Measurements from ENCODE around the gene JADE2. TPM values are rescaled to one million over a fixed set of nuclear protein-coding genes. Genes with fewer than 3 reads are reported as not detected.

JADE2 gene
- total RNA-seq, 1 experiment from 2014 or later = 39.9 TPM

DNA sequence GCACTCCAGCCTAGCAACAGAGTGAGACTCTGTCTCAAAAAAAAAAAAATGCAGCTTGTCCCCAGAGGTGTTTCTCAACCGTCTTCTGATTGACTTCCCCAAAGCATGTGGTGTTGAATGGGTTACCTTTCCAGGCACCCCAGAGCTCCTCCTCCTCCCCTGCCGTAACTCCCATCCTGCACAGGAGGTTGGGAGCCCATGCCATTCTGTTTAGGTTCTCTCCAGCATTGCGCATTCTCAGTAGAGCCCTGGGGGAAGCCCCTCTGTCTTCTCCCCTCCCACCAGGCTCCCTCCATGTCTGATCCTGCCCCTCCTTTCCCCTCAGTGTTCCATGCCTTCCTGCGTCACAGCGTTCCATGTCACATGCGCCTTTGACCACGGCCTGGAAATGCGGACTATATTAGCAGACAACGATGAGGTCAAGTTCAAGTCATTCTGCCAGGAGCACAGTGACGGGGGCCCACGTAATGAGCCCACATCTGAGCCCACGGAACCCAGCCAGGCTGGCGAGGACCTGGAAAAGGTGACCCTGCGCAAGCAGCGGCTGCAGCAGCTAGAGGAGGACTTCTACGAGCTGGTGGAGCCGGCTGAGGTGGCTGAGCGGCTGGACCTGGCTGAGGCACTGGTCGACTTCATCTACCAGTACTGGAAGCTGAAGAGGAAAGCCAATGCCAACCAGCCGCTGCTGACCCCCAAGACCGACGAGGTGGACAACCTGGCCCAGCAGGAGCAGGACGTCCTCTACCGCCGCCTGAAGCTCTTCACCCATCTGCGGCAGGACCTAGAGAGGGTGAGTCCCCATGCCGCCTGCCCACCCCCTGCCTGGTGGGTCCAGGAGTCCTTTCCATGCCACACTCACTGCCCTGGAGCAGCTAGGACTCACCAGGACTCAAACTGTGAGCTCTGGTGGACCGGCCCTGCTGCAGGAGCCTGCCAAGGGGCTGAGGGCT is 40.6 kb downstream of the JADE2 start:
- intact Hi-C loops (cut with micrococcal nuclease) = no loop called here
- H3K79me2 ChIP-seq (ENCODE audit: insufficient read depth, low read length) = no peaks in the 10 kb centered on the region
- no peaks in the 10 kb centered on the region for H3K9me3 ChIP-seq (ENCODE audit: control insufficient read depth in 1 of 2, insufficient read depth in 1 of 2, low read depth in 1 of 2, low read length in 2 of 2)
- H3K9ac ChIP-seq (ENCODE audit: low read length) = no peak overlapping the region
- DNase-seq (ENCODE audit: low read depth, low spot score) (no peak), ATAC-seq (no peak)
- ChIA-PET POLR2A (no interaction called here), CTCF (no interaction called here), RAD21 (ENCODE audit: low non-redundant PET in 1 of 2, low total read pairs in 2 of 2, uncharacterized antibody in 2 of 2, unreplicated experiment in 2 of 2) (no interaction called here)
- TF ChIP-seq EZH2phosphoT487 (IDR thresholded peaks at IDR 0.05; ENCODE audit: borderline replicate concordance) = no peak
- no peak for TF ChIP-seq POLR2A (IDR thresholded peaks at IDR 0.05; ENCODE audit: borderline replicate concordance, extremely low read depth, insufficient read depth, insufficient read length)
- TF ChIP-seq ZNF274 (IDR thresholded peaks at IDR 0.05; ENCODE audit: low read depth, low read length) = no peak
- no peak for TF ChIP-seq SRF (IDR thresholded peaks at IDR 0.05; ENCODE audit: low read depth)
- TF ChIP-seq JUND (IDR thresholded peaks at IDR 0.05) = no peak
- TF ChIP-seq EGR1 (IDR thresholded peaks at IDR 0.05; ENCODE audit: low read depth) = no peak
- no peak for TF ChIP-seq SIN3A (IDR thresholded peaks at IDR 0.05; ENCODE audit: low read depth)
- TF ChIP-seq, protein P1, sequence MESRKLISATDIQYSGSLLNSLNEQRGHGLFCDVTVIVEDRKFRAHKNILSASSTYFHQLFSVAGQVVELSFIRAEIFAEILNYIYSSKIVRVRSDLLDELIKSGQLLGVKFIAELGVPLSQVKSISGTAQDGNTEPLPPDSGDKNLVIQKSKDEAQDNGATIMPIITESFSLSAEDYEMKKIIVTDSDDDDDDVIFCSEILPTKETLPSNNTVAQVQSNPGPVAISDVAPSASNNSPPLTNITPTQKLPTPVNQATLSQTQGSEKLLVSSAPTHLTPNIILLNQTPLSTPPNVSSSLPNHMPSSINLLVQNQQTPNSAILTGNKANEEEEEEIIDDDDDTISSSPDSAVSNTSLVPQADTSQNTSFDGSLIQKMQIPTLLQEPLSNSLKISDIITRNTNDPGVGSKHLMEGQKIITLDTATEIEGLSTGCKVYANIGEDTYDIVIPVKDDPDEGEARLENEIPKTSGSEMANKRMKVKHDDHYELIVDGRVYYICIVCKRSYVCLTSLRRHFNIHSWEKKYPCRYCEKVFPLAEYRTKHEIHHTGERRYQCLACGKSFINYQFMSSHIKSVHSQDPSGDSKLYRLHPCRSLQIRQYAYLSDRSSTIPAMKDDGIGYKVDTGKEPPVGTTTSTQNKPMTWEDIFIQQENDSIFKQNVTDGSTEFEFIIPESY (IDR thresholded peaks at IDR 0.05; ENCODE audit: extremely low read depth, insufficient replicate concordance, low read length) = no peak
- TF ChIP-seq POLR2AphosphoS5 (IDR thresholded peaks at IDR 0.05; ENCODE audit: low read depth, low read length) = no peak
- TF ChIP-seq, protein P2, sequence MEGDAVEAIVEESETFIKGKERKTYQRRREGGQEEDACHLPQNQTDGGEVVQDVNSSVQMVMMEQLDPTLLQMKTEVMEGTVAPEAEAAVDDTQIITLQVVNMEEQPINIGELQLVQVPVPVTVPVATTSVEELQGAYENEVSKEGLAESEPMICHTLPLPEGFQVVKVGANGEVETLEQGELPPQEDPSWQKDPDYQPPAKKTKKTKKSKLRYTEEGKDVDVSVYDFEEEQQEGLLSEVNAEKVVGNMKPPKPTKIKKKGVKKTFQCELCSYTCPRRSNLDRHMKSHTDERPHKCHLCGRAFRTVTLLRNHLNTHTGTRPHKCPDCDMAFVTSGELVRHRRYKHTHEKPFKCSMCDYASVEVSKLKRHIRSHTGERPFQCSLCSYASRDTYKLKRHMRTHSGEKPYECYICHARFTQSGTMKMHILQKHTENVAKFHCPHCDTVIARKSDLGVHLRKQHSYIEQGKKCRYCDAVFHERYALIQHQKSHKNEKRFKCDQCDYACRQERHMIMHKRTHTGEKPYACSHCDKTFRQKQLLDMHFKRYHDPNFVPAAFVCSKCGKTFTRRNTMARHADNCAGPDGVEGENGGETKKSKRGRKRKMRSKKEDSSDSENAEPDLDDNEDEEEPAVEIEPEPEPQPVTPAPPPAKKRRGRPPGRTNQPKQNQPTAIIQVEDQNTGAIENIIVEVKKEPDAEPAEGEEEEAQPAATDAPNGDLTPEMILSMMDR (IDR thresholded peaks at IDR 0.05 in 2 of 3, conservative IDR thresholded peaks at IDR 0.05 in 1 of 3; ENCODE audit: borderline replicate concordance in 1 of 3, insufficient read depth in 1 of 3, low read depth in 2 of 3, low read length in 2 of 3) = no peak
- TF ChIP-seq, protein P3, sequence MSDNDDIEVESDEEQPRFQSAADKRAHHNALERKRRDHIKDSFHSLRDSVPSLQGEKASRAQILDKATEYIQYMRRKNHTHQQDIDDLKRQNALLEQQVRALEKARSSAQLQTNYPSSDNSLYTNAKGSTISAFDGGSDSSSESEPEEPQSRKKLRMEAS (IDR thresholded peaks at IDR 0.05) = no peak
- TF ChIP-seq, protein P4, sequence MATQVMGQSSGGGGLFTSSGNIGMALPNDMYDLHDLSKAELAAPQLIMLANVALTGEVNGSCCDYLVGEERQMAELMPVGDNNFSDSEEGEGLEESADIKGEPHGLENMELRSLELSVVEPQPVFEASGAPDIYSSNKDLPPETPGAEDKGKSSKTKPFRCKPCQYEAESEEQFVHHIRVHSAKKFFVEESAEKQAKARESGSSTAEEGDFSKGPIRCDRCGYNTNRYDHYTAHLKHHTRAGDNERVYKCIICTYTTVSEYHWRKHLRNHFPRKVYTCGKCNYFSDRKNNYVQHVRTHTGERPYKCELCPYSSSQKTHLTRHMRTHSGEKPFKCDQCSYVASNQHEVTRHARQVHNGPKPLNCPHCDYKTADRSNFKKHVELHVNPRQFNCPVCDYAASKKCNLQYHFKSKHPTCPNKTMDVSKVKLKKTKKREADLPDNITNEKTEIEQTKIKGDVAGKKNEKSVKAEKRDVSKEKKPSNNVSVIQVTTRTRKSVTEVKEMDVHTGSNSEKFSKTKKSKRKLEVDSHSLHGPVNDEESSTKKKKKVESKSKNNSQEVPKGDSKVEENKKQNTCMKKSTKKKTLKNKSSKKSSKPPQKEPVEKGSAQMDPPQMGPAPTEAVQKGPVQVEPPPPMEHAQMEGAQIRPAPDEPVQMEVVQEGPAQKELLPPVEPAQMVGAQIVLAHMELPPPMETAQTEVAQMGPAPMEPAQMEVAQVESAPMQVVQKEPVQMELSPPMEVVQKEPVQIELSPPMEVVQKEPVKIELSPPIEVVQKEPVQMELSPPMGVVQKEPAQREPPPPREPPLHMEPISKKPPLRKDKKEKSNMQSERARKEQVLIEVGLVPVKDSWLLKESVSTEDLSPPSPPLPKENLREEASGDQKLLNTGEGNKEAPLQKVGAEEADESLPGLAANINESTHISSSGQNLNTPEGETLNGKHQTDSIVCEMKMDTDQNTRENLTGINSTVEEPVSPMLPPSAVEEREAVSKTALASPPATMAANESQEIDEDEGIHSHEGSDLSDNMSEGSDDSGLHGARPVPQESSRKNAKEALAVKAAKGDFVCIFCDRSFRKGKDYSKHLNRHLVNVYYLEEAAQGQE (IDR thresholded peaks at IDR 0.05; ENCODE audit: low read depth) = no peak
- no peak for TF ChIP-seq YY1 (IDR thresholded peaks at IDR 0.05; ENCODE audit: extremely low read depth, insufficient replicate concordance, low read depth, low read length)
- TF ChIP-seq FOSL1 (IDR thresholded peaks at IDR 0.05; ENCODE audit: low read depth) = no peak
- no peaks in the 10 kb centered on the region for H3K9me2 ChIP-seq (ENCODE audit: insufficient read depth)
- no peak overlapping the region for H3K4me2 ChIP-seq (ENCODE audit: low read length)
- H3K4me1 ChIP-seq (ENCODE audit: control insufficient read depth in 1 of 2, insufficient read depth in 2 of 2, low read length in 2 of 2) = peaks cover 0 to 8% of the 10 kb centered on the region in 2 experiments; a peak in 2 of 4 replicates
- no TSS peak for BruUV-seq (replicated peaks)
- no peak overlapping the region for H3K4me3 ChIP-seq (replicated peaks in 1 of 2; ENCODE audit: low read depth in 1 of 2, low read length in 2 of 2)
- no peak overlapping the region for H2AFZ ChIP-seq (ENCODE audit: low read depth, low read length, poor library complexity, severe bottlenecking)
- H3K36me3 ChIP-seq (ENCODE audit: control insufficient read depth in 1 of 2, insufficient read depth in 2 of 2, low read length in 2 of 2) = peaks cover 18 to 28% of the 10 kb centered on the region in 2 experiments
- no peaks in the 10 kb centered on the region for H4K20me1 ChIP-seq (ENCODE audit: insufficient read depth)
- no peaks in the 10 kb centered on the region for H3K27me3 ChIP-seq (ENCODE audit: insufficient read depth, low read length)
- no peak overlapping the region for H3K27ac ChIP-seq (ENCODE audit: low read depth, low read length)
